ENCODE data around the gene RHOB.
"Not testable (repeated sequence)": the region's sequence is repeated elsewhere in the genome, so short reads cannot be mapped to it uniquely, and the experiment has no call there.

The RHOB gene

GRCh38 chr2:20415511-20415918 is 31.4 kb upstream of the RHOB start:
- Histone ChIP-seq H2AK5ac (ENCODE audit: low read depth, low read length) (no peak overlapping the region), H4K8ac (ENCODE audit: low read depth, low read length) (no peak overlapping the region), H3K27me3 (ENCODE audit: control insufficient read depth in 3 of 3, insufficient read depth in 3 of 3, low read depth in 1 of 3, low read length in 3 of 3) (no peaks in the 10 kb centered on the region), H3K4me1 (ENCODE audit: control insufficient read depth in 2 of 2, insufficient read depth in 1 of 2, low read depth in 1 of 2, low read length in 2 of 2) (peaks cover 4 to 5% of the 10 kb centered on the region in 2 donors), H3K4me2 (ENCODE audit: insufficient read depth, low read length, poor library complexity, severe bottlenecking) (no peak overlapping the region), H3K79me1 (ENCODE audit: low read depth, low read length) (no peaks in the 10 kb centered on the region), H3K9me3 (replicated peaks in 1 of 2; ENCODE audit: control insufficient read depth in 2 of 2, insufficient read depth in 1 of 2, low read depth in 1 of 2, low read length in 2 of 2) (no peaks in the 10 kb centered on the region), H3K9ac (ENCODE audit: low read depth, low read length, poor library complexity) (no peak overlapping the region), H3K27ac (replicated peaks; ENCODE audit: low read length) (no peak overlapping the region), H2AFZ (ENCODE audit: low read length) (no peak overlapping the region), H2BK120ac (ENCODE audit: low read depth, low read length) (no peak overlapping the region), H3K36me3 (replicated peaks in 1 of 2; ENCODE audit: control insufficient read depth in 2 of 2, insufficient read depth in 2 of 2, low read length in 2 of 2) (no peaks in the 10 kb centered on the region), H3K4ac (ENCODE audit: low read length) (no peak overlapping the region), H2BK12ac (ENCODE audit: low read length) (no peak overlapping the region), H3K23ac (ENCODE audit: low read depth, low read length, poor library complexity) (no peak overlapping the region), H3K4me3 (ENCODE audit: low read length in 2 of 2) (no peak overlapping the region), H3K14ac (ENCODE audit: low read length) (no peak overlapping the region), H2BK5ac (ENCODE audit: low read length) (no peak overlapping the region), H2BK15ac (ENCODE audit: low read length) (no peak overlapping the region), H3K18ac (ENCODE audit: low read length) (peak overlapping the region; percentile 29), H4K91ac (ENCODE audit: low read depth, low read length, poor library complexity) (no peak overlapping the region)
- no peak for DNase-seq (ENCODE audit: low spot score)
- WGBS, 2 donors (ENCODE audit: extremely low coverage in 2 of 2, insufficient read length in 2 of 2, insufficient replicate concordance in 1 of 2): no CpG with 5 or more reads among the region's 2 CpGs

GRCh38 chr2:20416723-20417122 is 30.2 kb upstream of the RHOB start:
- H4K91ac ChIP-seq (ENCODE audit: low read depth, low read length, poor library complexity): no peak overlapping the region
- WGBS, 2 donors (ENCODE audit: extremely low coverage in 2 of 2, insufficient read length in 2 of 2, insufficient replicate concordance in 1 of 2): no CpG with 5 or more reads among the region's 1 CpG
- no peak overlapping the region for H2BK5ac ChIP-seq (ENCODE audit: low read length)

GRCh38 chr2:20417230-20417821 is 29.5 kb upstream of the RHOB start:
- not testable (repeated sequence) for H4K8ac ChIP-seq (ENCODE audit: low read depth, low read length); H3K27ac ChIP-seq (replicated peaks; ENCODE audit: low read length); H3K18ac ChIP-seq (ENCODE audit: low read length); H3K4me3 ChIP-seq (ENCODE audit: low read length in 2 of 2); H3K4me2 ChIP-seq (ENCODE audit: insufficient read depth, low read length, poor library complexity, severe bottlenecking); DNase-seq (ENCODE audit: low spot score); H3K9me3 ChIP-seq (replicated peaks in 1 of 2; ENCODE audit: control insufficient read depth in 2 of 2, insufficient read depth in 1 of 2, low read depth in 1 of 2, low read length in 2 of 2); H3K23ac ChIP-seq (ENCODE audit: low read depth, low read length, poor library complexity); H3K4me1 ChIP-seq (ENCODE audit: control insufficient read depth in 2 of 2, insufficient read depth in 1 of 2, low read depth in 1 of 2, low read length in 2 of 2); H2AFZ ChIP-seq (ENCODE audit: low read length); H3K4ac ChIP-seq (ENCODE audit: low read length); H2AK5ac ChIP-seq (ENCODE audit: low read depth, low read length); H4K91ac ChIP-seq (ENCODE audit: low read depth, low read length, poor library complexity); H2BK5ac ChIP-seq (ENCODE audit: low read length); H2BK15ac ChIP-seq (ENCODE audit: low read length); H3K14ac ChIP-seq (ENCODE audit: low read length); H2BK120ac ChIP-seq (ENCODE audit: low read depth, low read length); H3K27me3 ChIP-seq (ENCODE audit: control insufficient read depth in 3 of 3, insufficient read depth in 3 of 3, low read depth in 1 of 3, low read length in 3 of 3); H2BK12ac ChIP-seq (ENCODE audit: low read length); H3K79me1 ChIP-seq (ENCODE audit: low read depth, low read length); H3K36me3 ChIP-seq (replicated peaks in 1 of 2; ENCODE audit: control insufficient read depth in 2 of 2, insufficient read depth in 2 of 2, low read length in 2 of 2); H3K9ac ChIP-seq (ENCODE audit: low read depth, low read length, poor library complexity)
- WGBS, 2 donors (ENCODE audit: extremely low coverage in 2 of 2, insufficient read length in 2 of 2, insufficient replicate concordance in 1 of 2): no CpG with 5 or more reads among the region's 5 CpGs

More at GRCh38 chr2:20416723-20417122, 30.2 kb upstream of the RHOB start:
- H3K18ac ChIP-seq (ENCODE audit: low read length): no peak overlapping the region
- no peak overlapping the region for H2AFZ ChIP-seq (ENCODE audit: low read length)
- H2BK120ac ChIP-seq (ENCODE audit: low read depth, low read length): no peak overlapping the region
- H3K4me1 ChIP-seq (ENCODE audit: control insufficient read depth in 2 of 2, insufficient read depth in 1 of 2, low read depth in 1 of 2, low read length in 2 of 2): peaks cover 4 to 5% of the 10 kb centered on the region in 2 donors
- H3K79me1 ChIP-seq (ENCODE audit: low read depth, low read length): no peaks in the 10 kb centered on the region
- no peak for DNase-seq (ENCODE audit: low spot score)
- H3K14ac ChIP-seq (ENCODE audit: low read length): no peak overlapping the region
- H3K23ac ChIP-seq (ENCODE audit: low read depth, low read length, poor library complexity): no peak overlapping the region
- H2AK5ac ChIP-seq (ENCODE audit: low read depth, low read length): no peak overlapping the region
- no peaks in the 10 kb centered on the region for H3K27me3 ChIP-seq (ENCODE audit: control insufficient read depth in 3 of 3, insufficient read depth in 3 of 3, low read depth in 1 of 3, low read length in 3 of 3)
- no peak overlapping the region for H2BK12ac ChIP-seq (ENCODE audit: low read length)
- no peak overlapping the region for H3K27ac ChIP-seq (replicated peaks; ENCODE audit: low read length)
- no peak overlapping the region for H3K4me3 ChIP-seq (ENCODE audit: low read length in 2 of 2)
- H4K8ac ChIP-seq (ENCODE audit: low read depth, low read length): no peak overlapping the region
- H3K4ac ChIP-seq (ENCODE audit: low read length): no peak overlapping the region
- no peaks in the 10 kb centered on the region for H3K9me3 ChIP-seq (replicated peaks in 1 of 2; ENCODE audit: control insufficient read depth in 2 of 2, insufficient read depth in 1 of 2, low read depth in 1 of 2, low read length in 2 of 2)
- H3K4me2 ChIP-seq (ENCODE audit: insufficient read depth, low read length, poor library complexity, severe bottlenecking): no peak overlapping the region
- no peak overlapping the region for H3K9ac ChIP-seq (ENCODE audit: low read depth, low read length, poor library complexity)
- H3K36me3 ChIP-seq (replicated peaks in 1 of 2; ENCODE audit: control insufficient read depth in 2 of 2, insufficient read depth in 2 of 2, low read length in 2 of 2): no peaks in the 10 kb centered on the region
- H2BK15ac ChIP-seq (ENCODE audit: low read length): no peak overlapping the region

GRCh38 chr2:20418519-20418918 is 28.4 kb upstream of the RHOB start:
- Histone ChIP-seq H3K4me3 (ENCODE audit: low read length in 2 of 2) (no peak overlapping the region), H3K18ac (ENCODE audit: low read length) (no peak overlapping the region)
- no CpG with 5 or more reads among the region's 3 CpGs for WGBS, 2 donors (ENCODE audit: extremely low coverage in 2 of 2, insufficient read length in 2 of 2, insufficient replicate concordance in 1 of 2)

More at GRCh38 chr2:20418519-20418918, 28.4 kb upstream of the RHOB start:
- Histone ChIP-seq H3K4ac (ENCODE audit: low read length) (no peak overlapping the region), H3K4me1 (ENCODE audit: control insufficient read depth in 2 of 2, insufficient read depth in 1 of 2, low read depth in 1 of 2, low read length in 2 of 2) (peaks cover 4 to 5% of the 10 kb centered on the region in 2 donors), H2BK15ac (ENCODE audit: low read length) (no peak overlapping the region), H3K36me3 (replicated peaks in 1 of 2; ENCODE audit: control insufficient read depth in 2 of 2, insufficient read depth in 2 of 2, low read length in 2 of 2) (no peaks in the 10 kb centered on the region), H3K27ac (replicated peaks; ENCODE audit: low read length) (no peak overlapping the region), H3K14ac (ENCODE audit: low read length) (no peak overlapping the region), H2BK12ac (ENCODE audit: low read length) (no peak overlapping the region), H2BK5ac (ENCODE audit: low read length) (no peak overlapping the region), H2AK5ac (ENCODE audit: low read depth, low read length) (no peak overlapping the region), H3K9me3 (replicated peaks in 1 of 2; ENCODE audit: control insufficient read depth in 2 of 2, insufficient read depth in 1 of 2, low read depth in 1 of 2, low read length in 2 of 2) (no peaks in the 10 kb centered on the region), H2BK120ac (ENCODE audit: low read depth, low read length) (no peak overlapping the region), H3K23ac (ENCODE audit: low read depth, low read length, poor library complexity) (no peak overlapping the region), H4K8ac (ENCODE audit: low read depth, low read length) (no peak overlapping the region), H3K79me1 (ENCODE audit: low read depth, low read length) (no peaks in the 10 kb centered on the region), H3K4me2 (ENCODE audit: insufficient read depth, low read length, poor library complexity, severe bottlenecking) (no peak overlapping the region), H4K91ac (ENCODE audit: low read depth, low read length, poor library complexity) (no peak overlapping the region), H2AFZ (ENCODE audit: low read length) (no peak overlapping the region), H3K27me3 (ENCODE audit: control insufficient read depth in 3 of 3, insufficient read depth in 3 of 3, low read depth in 1 of 3, low read length in 3 of 3) (peaks cover 0 to 11% (median 0%) of the 10 kb centered on the region in 3 experiments), H3K9ac (ENCODE audit: low read depth, low read length, poor library complexity) (no peak overlapping the region)
- DNase-seq (ENCODE audit: low spot score): no peak

Measured in neuronal stem cell (in vitro differentiated cells).